GM10847 (cell line): ENCODE results near the gene IMMP2L.

Experiments
- POLR2A ChIP-seq: IDR thresholded peaks from 2 replicates; pipeline ENCODE4 v1.6.1; 2011; ENCODE audit not compliant: insufficient read length; ENCODE audit errors: extremely low read depth

Gene IMMP2L

DNA sequence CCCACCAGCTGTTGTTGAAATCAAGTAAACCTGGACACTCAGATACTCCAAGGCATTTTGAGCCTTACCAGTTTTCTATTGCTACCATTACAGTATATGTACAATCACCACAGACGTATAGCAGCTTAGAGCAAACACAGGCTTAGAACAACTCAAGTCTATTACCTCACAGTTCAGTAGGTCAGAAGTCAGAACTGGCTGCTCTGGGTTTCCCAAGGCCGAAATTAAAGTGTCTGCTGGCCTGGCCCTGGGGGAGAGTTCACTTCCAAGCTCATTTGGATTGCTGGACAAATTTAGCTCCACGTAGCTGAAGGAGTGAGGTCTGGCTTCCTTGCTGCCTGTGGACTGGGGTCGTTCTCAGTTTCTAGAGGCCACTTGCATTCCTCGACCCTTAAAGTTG, 731.5 kb downstream of the IMMP2L start:
- no peak for TF ChIP-seq POLR2A

DNA sequence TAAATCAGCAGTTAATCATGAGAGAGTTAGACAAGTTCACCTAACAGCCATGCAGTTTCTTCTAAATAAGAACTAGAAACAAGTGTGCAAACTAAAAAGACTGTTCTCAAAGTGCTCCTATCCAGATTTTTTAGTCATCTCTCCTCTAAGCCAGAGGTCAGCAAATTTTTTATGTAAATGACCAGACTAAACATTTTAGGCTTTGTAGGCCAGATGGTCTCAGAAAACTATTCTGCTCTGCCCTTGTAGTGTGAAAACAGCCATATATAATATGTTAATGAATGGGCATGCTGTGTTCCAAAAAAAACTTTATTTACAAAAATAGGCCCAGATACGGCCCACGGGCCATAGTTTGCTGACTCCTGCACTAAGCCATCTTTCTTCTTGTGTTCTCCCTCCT, 734.4 kb downstream of the IMMP2L start:
- TF ChIP-seq POLR2A: no peak

DNA sequence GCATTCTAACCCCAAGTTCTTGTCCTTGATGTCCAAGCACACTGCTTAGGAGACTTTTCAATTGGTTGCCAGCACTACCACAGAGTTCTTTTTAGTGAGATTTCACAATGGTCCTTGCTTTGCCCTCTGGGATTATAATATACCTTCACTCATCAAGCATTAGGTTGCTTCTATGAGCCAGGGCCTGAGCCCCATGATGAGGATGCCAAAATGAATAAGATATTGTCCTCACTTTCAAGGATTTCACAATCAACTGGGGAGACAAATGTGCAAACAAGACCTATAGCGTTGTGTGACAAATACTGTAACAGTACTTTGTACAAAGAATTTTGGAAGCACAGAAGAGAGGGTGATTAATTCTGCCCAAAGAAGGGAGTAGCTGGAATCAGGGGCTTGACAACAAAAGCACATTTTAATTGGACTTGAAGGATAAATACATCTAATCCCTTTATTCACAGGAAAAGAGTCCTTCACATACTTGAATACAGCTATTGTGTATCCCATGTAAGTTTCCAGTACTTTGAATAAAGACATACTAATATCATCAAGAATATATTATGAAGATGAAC, 734.9 kb downstream of the IMMP2L start:
- no peak for TF ChIP-seq POLR2A

DNA sequence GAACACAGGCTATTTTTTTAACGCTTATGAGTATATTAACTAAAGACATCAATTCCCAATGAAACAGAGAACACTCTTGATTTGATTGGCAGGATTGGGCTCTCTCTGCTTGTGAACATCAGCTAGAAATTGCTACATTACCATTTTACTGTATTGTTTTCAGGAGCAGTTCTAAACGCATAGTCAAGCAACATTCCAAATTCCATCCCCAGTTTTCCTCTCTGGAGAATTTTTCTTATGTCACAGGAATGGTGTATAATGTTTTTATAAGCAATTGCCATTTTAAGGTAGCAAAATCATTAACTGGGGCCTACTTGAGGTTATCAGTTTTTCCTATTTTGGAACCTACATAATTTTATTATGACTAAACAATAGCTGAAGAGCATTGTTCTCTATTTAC, 748.3 kb downstream of the IMMP2L start:
- no peak for TF ChIP-seq POLR2A

DNA sequence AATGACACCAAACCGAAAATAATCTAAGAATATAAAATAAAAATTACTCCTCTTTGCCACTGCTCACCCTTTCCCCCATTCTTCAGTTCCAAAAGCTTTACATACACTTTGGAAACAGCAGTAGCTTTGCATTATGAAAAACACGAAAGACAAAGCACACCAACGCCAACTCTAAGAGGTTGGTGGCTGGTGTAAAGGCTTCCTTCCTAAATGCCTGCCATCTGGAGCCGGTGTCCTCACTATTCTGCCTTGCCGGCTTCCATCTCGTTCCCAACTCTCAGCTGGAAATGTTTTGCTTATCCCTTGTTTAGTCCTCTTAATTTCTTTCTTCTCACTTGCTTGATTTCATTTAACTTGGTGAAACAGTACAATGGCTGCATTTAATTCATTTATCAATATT, 752.5 kb downstream of the IMMP2L start:
- TF ChIP-seq POLR2A: no peak

DNA sequence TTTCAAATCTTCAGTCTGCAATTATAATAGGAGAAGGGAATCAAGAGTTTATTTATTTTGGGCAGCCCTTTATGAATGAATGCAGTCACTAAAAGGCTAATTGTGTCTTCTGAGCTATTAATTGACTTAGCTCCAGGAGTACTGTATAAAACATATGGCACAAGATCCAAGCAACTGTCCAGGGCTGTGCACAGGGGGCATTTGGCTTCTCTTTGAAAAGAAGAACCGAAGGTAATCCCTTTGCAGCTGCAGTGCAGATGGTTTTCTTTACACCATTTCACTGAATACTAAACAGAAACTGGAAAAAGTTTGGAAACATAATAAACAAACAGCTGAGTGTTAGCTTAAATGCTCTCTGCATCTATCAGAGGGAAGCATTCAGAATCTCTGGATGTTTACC, 753.9 kb downstream of the IMMP2L start:
- TF ChIP-seq POLR2A: no peak

DNA sequence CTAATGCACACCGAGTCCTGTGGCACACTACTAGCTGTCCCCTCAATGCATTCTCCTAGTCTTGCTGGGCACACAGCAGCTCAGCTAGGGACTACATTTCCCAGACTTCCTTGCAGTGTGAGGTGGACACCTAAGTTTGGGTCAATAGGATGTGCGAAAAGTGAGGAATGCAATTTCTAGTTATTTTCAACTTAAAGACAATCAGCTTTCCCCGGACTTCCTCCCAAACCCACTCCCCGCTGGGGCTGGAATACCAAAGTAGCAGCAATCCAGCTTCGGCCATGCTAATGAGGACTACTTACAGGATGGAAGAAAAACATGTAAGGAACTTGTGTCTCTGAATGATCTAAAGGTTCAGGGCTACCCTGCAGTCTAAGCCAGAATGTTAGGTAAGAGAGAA, 757.8 kb downstream of the IMMP2L start:
- TF ChIP-seq POLR2A: no peak

DNA sequence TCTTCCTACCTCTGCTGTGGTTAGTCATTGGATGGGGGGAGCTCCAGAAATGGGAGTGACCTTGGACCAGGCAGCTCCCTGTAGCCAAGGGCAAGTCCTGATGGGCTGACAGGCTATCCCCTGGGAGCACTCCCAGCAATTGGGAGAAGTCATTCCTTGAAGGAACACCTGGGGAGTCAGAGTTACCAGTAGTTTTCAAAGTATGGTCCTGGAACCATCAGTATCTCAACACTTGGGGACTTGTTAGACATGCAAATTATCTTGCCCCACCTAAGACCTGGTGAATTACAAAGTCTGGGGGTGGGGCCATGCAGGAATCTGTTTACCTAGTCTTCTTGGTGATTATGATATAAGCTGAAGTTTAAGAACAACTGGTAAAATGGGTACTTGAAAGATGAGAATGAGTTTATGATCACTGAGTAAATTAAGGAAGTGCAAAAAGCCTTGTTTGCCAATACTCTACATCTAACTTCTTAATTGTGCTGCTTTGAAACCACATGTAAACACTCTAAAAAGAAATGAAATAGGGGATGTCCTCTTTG, 758.6 kb downstream of the IMMP2L start:
- TF ChIP-seq POLR2A: no peak

DNA sequence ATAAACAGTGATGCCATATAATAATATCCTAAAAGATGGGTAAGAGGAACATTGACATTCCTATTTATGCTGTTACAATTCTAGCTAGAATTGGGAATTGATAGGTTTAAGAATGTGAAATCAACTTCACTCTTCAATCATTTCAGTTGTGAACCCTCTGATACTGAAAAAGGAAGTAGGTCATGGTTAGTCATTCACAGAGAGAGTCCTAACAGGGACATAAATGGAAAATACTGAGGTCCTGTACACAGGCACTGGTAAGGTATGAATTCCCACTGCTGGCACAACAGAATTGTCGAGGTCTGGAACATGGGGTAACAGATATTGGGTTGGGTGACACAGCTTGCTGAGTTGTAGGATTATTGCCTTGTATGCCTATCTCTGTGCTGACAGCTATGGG, 760.8 kb downstream of the IMMP2L start:
- TF ChIP-seq POLR2A: no peak

DNA sequence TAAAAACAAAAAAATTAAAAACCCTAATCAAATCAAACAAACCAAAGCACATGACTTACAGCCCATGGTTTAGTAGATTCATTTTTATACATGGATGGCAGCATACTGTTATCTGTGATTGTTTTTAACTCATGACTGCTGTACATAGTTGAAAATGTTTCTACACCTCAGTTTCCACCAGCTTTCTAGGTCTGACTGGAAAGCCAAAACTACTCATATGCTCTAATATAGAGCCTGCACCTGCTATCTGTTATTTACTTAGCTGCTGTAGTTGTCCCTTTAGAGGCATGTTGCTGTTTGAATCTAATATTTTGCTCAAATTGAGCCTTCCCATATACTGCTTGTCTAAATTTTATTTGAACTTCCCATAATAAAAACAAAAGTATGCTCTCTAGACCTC, 761.3 kb downstream of the IMMP2L start:
- no peak for TF ChIP-seq POLR2A

DNA sequence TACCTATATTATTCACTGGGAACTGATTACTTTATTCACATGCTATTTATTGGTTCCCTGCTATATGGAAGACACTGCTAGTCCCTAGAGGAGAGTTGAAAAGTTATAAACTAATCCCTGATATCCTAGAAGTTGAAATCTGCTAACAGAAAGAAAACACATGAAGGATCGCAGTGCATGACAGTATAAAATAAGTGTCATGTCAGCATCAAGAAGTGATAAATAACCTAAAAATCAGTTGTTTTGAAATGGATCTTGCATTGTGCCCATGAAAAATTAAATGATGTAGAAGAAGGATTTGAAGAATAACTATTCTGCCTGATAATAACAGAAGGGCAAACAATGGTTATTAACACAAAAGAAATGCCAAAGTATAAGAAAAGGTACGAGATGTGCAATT, 764.6 kb downstream of the IMMP2L start:
- TF ChIP-seq POLR2A: no peak

DNA sequence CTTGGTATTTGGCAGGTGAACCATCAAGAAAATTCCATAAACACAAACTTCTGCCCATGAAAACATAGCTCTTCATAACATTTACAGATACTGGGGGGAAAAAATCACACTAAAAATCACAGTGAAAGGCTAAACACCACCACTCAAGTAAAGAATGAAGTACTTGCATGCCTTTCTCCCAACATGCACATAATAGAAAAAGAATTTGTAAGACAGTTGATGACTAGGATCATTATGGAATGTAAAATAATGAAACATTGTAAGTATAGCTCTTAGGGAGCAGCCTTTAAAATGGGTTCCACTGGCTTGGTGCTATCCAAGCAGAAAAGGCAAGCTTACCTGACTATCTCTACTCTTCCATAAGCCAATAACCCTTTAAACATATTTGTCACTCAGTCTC, 771.3 kb downstream of the IMMP2L start:
- TF ChIP-seq POLR2A: no peak

DNA sequence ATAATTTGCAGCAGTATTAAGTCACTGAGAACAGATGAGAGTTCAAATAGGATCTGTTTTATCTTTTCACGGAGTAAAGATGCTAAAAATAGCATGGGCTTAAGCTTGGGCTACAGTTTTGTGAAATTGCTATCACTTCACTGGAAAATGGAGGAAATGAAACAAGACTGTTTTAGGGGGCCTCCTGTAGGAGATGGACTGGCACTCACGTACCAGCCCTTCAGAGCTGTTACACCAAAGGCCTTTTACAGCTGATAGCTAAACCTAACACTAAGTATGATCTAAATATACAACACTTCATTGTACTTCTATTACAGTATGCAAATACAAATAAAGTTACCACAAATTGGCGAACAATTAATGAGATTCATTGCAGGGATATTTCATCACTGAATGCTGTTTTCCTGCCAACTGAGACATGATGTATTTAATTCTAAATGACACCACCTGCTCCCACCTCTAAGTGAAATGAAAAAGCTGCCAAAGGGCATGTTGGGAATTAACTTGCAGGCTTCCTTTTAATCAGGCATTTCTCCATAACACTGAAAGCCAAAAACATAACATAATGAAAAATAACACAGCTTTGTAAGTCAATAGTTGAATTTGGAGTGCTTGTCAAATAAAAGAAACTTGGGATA, 775.8 kb downstream of the IMMP2L start:
- TF ChIP-seq POLR2A: no peak

DNA sequence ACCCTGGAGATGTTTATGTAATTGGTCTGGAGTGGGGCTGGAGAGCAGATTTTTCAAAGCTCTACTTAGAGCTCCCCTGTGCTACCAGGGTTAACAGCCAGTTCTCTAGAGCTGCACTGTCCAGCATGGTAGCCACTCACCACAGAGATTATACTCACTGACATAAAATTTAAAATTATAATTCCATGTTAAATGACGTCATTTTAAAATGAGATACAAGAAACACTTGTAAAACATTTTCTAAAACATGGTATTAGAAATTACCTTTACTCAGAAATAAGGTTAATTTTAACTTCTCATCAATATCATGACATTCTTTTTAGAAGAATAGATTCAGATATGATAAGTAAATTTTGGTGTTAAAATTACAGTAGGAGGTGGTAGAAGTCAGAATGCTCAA, 777.5 kb downstream of the IMMP2L start:
- TF ChIP-seq POLR2A: no peak

DNA sequence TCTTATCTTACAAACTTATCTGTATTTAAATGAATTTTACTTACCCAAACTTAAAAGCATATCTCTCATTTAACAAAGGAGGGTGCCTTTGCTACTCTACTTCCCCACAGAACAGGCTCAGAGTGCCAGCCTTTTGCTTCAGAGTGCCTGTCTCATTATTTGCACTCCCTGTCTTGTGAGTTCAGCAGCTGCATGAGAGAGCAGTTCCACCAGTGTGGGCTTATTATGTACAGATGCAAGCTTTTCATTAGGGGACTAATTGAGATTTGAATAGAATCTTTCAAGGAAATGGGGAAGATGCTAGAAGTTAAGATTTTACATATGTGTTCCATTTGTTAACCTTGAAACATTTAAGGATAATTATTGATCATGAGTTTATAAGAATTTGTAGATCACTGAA, 781.6 kb downstream of the IMMP2L start:
- TF ChIP-seq POLR2A: no peak

DNA sequence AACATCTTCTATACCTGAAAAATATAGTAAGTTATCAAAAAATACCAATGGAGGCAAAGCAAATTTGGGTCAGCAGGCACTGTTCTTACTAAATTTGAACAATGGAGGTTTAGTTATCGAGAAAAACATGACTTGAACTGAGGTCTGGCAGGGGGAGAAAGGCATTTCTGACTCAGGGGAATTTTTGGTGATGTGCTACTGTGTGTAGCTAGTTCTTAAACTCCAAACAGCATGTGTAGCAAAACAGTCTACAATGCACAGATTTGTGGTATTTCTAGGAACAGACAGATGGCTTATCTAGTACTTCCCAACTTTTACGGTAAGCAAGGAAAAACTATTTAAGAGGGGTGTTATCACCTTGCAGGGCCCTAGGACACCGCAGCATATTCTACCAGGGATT, 783.0 kb downstream of the IMMP2L start:
- TF ChIP-seq POLR2A: no peak

DNA sequence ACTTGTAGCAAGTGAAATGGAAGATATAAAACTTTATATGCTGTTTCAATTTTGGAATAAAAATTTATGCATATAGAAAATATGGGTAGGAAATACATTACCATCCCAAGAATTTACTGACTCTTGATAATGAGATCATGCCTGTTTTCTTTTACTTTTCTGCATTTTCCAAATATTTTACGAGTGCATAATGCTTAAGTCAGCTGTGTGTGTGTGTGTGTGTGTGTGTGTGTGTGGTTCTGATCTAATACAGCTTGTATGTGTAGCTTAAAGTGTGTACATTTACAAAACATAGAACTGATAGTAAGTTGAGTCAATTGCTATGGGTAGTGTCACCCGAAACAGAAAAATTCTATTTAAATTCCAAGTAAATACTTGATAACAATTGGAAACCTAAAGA, 787.2 kb downstream of the IMMP2L start:
- TF ChIP-seq POLR2A: no peak
